ENCODE data around the gene PJA2.

DNA sequence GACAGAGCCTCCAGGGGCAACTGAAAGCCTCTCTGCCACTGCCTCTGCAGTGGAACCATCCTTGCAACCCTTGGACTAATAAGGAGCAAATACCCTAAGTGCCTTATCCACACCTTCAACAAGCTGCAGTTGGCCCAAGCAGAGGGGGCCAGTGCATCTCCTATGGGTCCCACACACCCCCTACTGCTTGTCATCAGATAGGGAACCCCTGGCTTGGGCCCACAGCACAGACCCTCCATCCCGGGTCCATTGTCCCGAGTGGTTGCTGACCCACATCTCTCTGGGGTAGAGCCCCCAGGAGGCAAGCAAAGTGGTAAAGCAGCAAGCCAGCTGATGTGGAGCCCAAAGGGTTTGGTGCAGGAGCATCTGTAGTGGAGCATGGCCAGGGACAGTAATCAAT, 119.5 kb downstream of the PJA2 start:
- TF ChIP-seq POLR2A (IDR thresholded peaks at IDR 0.05; ENCODE audit: low read depth, low read length) (no peak), TAF1 (IDR thresholded peaks at IDR 0.05; ENCODE audit: borderline replicate concordance, low read depth, low read length) (no peak)

All from GM12892 (cell line).